Skin of body (tissue), 2 donors: ENCODE results near the gene METTL6. TPM values are rescaled to one million over a fixed set of nuclear protein-coding genes. Genes with fewer than 3 reads are reported as not detected.
"Not testable (repeated sequence)": the region's sequence is repeated elsewhere in the genome, so short reads cannot be mapped to it uniquely, and the experiment has no call there.

Source experiments
- DNase-seq: peaks from one replicate; lab custom pipeline; 2025; lab: John Stamatoyannopoulos, UW
- total RNA-seq: library from RNA; depleted of rRNA; stranded (reverse); fragments of >200 nt; gene quantifications from one replicate; pipeline ENCODE4 v1.2.3, GENCODE V29; 2014

Gene METTL6
- total RNA-seq, 1 donor from 2014 or later, result 24.9 TPM

- DNase-seq, result no peak
These were observed 24.1 kb upstream of the METTL6 start for GRCh38 chr3:15451216-15452113.

GRCh38 chr3:15450438-15451215 is 23.3 kb upstream of the METTL6 start:
- DNase-seq, result no peak

- no peak for DNase-seq
These were observed 22.3 kb upstream of the METTL6 start for GRCh38 chr3:15449489-15450224.

GRCh38 chr3:15443826-15444524 is 16.6 kb upstream of the METTL6 start:
- DNase-seq, result peak; percentile 5

- DNase-seq, result no peak
These were observed 13.5 kb upstream of the METTL6 start for GRCh38 chr3:15440891-15441290.

GRCh38 chr3:15439476-15439875 is 12.1 kb upstream of the METTL6 start:
- DNase-seq, result no peak

- no peak for DNase-seq
These were observed 11.6 kb upstream of the METTL6 start for GRCh38 chr3:15438983-15439382.

GRCh38 chr3:15436246-15436645 is 8.9 kb upstream of the METTL6 start:
- DNase-seq, result no peak

- DNase-seq, result no peak
These were observed 7.4 kb upstream of the METTL6 start for GRCh38 chr3:15434756-15435155.

- no peak for DNase-seq
These were observed 6.2 kb upstream of the METTL6 start for GRCh38 chr3:15433531-15433930.

GRCh38 chr3:15431256-15431837 is 4.0 kb upstream of the METTL6 start:
- DNase-seq, result no peak

- DNase-seq, result no peak
These were observed 3.3 kb upstream of the METTL6 start for GRCh38 chr3:15430624-15431023.

- DNase-seq, result no peak
These were observed 1.7 kb upstream of the METTL6 start for GRCh38 chr3:15429080-15429479.

GRCh38 chr3:15428539-15428938 is 1.2 kb upstream of the METTL6 start:
- no peak for DNase-seq

GRCh38 chr3:15427981-15428380 is 637 bp upstream of the METTL6 start:
- no peak for DNase-seq

GRCh38 chr3:15426579-15427118 is 695 bp downstream of the METTL6 start:
- DNase-seq, result no peak

GRCh38 chr3:15420871-15421270 is 6.5 kb downstream of the METTL6 start:
- no peak for DNase-seq

- not testable (repeated sequence) for DNase-seq
These were observed 16.4 kb downstream of the METTL6 start for GRCh38 chr3:15410966-15411365.

- DNase-seq, result no peak
These were observed 17.6 kb downstream of the METTL6 start for GRCh38 chr3:15409774-15410173.

GRCh38 chr3:15409239-15409638 is 18.1 kb downstream of the METTL6 start:
- DNase-seq, result no peak
